Left hindlimb (tissue), 1 donor: ENCODE results near the gene DNAJA3.

ENCODE experiments used
- DNase-seq: peaks from one replicate; pipeline ENCODE4 v3.0.0-alpha.2; 2018

Gene DNAJA3

DNA sequence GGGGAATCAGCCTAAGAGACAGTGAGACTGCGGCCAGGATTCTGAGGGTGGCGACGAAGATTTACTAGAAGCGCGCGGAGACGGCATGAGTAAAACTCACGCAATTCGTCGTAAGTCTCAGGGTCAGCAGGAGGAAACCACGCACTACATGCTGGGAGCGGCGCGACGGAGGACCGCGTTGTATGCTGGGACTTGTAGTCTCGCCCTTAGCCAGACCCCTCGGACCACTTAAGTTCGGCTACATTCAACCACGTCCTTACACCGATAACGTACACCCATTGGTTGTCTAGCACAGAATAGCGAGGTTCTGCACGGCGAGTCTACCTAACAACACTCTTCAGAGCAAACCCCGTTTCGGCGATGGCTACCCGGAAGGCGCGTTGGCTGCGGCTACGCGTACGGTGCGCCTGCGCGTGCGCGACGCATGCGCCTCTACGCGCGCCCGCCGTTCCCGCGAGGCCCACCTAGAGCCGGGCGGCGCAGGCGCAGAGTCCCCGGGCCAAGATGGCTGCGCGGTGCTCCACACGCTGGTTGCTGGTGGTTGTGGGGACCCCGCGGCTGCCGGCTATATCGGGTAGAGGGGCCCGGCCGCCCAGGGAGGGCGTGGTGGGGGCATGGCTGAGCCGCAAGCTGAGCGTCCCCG lies at the start of gene DNAJA3:
TSS of gene DNAJA3 (plus strand) at position 491 of the 643 bp plus-strand sequence. CDS start at position 505, 14 bp downstream.
- peak; percentile 94 for DNase-seq

GRCh38 chr16:4376126-4376892 lies 49.4 kb upstream of the DNAJA3 start:
- DNase-seq: peak; percentile 91

GRCh38 chr16:4376893-4377572 lies 48.6 kb upstream of the DNAJA3 start:
- peak; percentile 45 for DNase-seq

- DNase-seq: no peak
Observed at GRCh38 chr16:4377573-4378154, 48.0 kb upstream of the DNAJA3 start.

DNA sequence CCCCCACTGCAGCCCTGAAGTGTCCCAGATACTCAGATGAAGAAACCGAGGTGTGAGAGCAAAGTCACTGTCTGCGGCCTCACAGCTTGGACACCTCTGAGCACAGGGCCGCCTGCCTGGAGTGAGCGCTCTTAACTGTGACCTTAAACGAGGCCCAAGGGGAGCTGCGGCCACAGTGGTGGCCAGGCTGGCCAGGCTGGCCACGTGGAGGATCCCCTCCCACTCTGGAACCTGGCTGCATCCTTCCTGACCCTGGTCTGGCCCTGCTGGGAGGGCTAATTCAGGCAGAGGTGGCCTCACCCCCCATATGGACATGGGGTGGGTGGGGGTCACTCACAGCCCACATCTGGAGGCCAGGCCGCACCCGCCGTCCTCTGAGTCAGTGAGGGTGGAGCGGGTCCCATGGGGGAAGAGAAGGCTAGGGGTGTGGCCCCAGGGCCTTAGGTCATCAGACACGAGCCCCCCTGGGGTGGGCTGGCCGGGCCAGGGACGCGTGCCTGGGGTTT lies 47.5 kb upstream of the DNAJA3 start:
- no peak for DNase-seq

DNA sequence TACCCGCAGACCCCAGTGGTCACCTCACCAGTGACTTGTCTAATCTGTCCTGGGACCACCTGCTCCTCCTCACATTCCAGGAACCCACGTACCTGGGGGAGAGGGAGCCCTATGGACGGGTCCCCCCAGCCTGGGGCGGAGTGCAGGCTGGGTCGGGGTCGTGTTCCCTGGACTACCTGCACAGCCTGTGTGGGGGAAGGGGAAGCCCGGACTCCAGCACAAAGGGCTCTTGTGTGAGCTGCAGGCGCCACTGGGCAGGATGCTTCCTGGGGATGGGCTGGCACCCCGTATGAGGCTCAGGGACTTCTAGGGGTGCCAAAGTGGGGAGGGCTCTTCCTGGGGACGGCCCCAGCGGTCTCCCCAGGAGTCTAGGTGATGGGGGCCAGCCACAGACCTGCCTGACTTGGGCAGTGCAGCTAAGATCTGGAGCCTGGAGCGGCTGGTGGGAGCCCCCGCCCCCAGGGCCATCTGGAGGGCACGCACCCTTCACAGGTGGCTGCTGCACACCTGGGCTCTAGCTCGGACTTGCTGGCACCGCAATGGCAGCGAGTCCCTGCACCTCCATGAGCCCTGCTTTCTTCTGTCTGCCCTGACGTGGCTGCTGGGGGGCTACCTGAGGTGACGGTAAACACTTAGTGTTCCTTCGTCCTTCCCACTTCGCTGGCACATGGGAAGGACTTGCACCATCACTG lies 46.5 kb upstream of the DNAJA3 start:
- DNase-seq: no peak

DNA sequence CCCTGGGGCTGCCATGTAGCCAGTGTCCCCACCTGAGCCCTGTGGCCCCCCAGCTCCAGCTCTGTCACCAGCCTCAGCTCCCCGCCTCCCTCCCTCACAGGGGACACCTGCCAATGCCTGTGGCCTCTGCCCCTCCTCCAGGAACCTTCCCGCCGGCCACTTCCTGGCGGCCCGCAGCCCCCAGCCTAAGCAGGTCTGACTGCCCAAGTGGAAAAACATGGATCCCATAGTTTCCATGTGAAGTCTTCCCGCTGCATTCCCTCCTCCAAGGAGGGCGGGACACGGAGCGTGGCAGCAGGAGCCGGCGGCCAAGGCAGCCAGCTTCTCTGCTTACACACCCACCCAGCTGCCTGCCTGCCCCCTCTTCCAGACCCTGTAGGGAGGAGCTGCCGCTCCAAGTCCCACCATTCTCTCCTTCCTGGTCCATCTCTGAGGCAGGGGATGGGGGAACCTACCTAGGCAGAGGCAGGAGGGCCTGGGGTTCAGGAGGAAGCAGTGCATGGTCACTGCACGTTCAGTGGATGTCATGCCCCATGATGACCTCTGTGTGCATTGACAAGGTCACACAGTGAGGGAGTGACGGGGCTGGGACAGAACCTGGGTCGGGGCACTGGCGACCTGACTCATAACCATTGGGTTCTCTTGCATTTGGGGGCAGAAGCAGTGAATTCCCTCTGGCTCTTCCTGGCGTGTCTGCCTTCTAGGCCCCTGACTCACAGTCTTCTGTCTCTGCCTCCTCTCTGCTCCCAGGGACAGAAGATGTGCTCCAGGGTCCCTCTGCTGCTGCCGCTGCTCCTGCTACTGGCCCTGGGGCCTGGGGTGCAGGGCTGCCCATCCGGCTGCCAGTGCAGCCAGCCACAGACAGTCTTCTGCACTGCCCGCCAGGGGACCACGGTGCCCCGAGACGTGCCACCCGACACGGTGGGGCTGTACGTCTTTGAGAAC lies 45.3 kb upstream of the DNAJA3 start:
- DNase-seq: peak; percentile 86

DNA sequence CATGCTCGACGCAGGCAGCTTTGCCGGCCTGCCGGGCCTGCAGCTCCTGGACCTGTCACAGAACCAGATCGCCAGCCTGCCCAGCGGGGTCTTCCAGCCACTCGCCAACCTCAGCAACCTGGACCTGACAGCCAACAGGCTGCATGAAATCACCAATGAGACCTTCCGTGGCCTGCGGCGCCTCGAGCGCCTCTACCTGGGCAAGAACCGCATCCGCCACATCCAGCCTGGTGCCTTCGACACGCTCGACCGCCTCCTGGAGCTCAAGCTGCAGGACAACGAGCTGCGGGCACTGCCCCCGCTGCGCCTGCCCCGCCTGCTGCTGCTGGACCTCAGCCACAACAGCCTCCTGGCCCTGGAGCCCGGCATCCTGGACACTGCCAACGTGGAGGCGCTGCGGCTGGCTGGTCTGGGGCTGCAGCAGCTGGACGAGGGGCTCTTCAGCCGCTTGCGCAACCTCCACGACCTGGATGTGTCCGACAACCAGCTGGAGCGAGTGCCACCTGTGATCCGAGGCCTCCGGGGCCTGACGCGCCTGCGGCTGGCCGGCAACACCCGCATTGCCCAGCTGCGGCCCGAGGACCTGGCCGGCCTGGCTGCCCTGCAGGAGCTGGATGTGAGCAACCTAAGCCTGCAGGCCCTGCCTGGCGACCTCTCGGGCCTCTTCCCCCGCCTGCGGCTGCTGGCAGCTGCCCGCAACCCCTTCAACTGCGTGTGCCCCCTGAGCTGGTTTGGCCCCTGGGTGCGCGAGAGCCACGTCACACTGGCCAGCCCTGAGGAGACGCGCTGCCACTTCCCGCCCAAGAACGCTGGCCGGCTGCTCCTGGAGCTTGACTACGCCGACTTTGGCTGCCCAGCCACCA lies 44.4 kb upstream of the DNAJA3 start:
- DNase-seq: no peak

DNA sequence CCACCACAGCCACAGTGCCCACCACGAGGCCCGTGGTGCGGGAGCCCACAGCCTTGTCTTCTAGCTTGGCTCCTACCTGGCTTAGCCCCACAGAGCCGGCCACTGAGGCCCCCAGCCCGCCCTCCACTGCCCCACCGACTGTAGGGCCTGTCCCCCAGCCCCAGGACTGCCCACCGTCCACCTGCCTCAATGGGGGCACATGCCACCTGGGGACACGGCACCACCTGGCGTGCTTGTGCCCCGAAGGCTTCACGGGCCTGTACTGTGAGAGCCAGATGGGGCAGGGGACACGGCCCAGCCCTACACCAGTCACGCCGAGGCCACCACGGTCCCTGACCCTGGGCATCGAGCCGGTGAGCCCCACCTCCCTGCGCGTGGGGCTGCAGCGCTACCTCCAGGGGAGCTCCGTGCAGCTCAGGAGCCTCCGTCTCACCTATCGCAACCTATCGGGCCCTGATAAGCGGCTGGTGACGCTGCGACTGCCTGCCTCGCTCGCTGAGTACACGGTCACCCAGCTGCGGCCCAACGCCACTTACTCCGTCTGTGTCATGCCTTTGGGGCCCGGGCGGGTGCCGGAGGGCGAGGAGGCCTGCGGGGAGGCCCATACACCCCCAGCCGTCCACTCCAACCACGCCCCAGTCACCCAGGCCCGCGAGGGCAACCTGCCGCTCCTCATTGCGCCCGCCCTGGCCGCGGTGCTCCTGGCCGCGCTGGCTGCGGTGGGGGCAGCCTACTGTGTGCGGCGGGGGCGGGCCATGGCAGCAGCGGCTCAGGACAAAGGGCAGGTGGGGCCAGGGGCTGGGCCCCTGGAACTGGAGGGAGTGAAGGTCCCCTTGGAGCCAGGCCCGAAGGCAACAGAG lies 43.5 kb upstream of the DNAJA3 start:
- no peak for DNase-seq

DNA sequence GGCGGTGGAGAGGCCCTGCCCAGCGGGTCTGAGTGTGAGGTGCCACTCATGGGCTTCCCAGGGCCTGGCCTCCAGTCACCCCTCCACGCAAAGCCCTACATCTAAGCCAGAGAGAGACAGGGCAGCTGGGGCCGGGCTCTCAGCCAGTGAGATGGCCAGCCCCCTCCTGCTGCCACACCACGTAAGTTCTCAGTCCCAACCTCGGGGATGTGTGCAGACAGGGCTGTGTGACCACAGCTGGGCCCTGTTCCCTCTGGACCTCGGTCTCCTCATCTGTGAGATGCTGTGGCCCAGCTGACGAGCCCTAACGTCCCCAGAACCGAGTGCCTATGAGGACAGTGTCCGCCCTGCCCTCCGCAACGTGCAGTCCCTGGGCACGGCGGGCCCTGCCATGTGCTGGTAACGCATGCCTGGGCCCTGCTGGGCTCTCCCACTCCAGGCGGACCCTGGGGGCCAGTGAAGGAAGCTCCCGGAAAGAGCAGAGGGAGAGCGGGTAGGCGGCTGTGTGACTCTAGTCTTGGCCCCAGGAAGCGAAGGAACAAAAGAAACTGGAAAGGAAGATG lies 42.8 kb upstream of the DNAJA3 start:
- no peak for DNase-seq

DNA sequence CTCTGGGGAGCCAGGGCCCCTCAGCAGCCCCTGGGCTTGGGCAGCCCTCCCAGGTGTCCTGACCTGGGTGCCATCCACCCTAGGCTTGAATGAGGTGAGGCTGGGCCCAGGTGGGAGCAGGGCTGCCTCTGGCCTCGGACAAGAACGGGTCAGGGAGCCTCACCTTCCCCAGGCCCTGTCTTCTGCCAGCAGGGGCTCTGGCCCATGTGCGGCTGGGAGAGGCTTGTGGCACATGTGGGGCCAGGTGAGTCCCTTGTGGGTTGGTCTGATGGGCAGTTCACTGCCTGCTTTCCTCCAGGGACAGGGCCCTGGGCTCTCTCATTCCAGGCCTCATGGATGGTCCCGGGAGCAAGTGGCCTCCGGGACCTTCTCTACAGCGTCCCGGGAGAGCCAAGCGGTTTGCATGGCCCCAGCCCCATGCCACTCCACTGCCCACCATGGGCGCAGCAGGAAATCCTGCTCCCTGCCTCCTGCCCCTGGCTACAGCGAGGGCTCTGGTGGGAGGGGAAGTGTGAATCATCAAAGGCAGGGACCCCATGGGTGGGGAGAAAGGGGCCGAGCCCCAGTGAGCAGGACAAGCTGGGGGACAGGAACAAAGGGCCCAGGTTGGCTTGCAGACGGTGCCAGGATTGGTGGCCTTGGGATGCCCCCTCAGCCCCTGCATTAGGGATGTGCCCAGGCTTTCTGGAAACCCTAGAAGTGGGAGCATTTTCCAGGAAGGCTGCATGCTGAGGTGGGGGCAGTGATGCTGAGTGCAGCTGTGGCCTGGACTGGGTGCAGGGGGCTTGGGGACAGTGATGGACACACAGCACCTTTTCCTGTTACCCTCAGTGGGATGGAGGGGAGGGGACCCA lies 41.9 kb upstream of the DNAJA3 start:
- DNase-seq: no peak

- peak; percentile 90 for DNase-seq
Observed at GRCh38 chr16:4384509-4384942, 41.1 kb upstream of the DNAJA3 start.

- DNase-seq: no peak
Observed at GRCh38 chr16:4385066-4385788, 40.4 kb upstream of the DNAJA3 start.

DNA sequence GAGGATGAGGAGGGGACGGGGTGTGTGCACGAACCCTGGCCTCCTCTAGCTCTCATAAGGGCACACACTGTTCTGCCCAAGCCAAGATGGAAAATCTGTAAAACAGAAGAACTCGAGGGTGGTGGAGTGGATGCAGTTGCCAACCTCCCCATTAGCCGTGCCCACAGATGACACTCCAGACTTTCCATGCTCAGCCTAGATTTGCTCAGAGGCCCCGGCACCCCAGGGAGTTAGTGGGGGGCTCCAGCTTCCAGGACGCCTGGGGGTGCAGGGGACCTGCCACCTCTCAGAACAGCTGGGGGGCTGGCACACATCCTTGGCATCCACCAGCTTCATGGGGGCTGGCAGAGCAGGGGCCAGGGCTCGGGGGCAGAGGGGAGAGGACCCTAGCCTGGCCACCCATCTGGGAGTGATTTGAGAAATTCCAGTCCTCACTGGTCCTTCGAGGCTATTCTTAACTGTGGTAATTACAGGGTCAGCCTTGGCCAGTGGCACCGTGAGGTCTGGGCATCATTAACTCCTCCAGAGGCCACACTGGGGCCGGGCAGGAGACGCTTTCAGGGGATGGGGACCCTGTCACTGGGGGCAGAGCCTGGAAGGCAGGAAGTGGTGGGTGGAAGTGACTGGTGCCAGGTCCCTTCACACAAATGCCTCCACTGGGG lies 39.7 kb upstream of the DNAJA3 start:
- peak; percentile 80 for DNase-seq

GRCh38 chr16:4386451-4386805 lies 39.2 kb upstream of the DNAJA3 start:
- DNase-seq: no peak

- DNase-seq: peak; percentile 45
Observed at GRCh38 chr16:4386951-4387565, 38.6 kb upstream of the DNAJA3 start.
